Aorta (tissue), 5 donors: Measurements from ENCODE around the gene GALNT2. TPM values are rescaled to one million over a fixed set of nuclear protein-coding genes. Genes with fewer than 3 reads are reported as not detected.
A peak's percentile ranks its signal among the peaks of the same experiment; 100 is the strongest.

Experiments used
- ATAC-seq: fragments of 200-7000 bp; cut with Tn5 transposase; one replicate; pipeline ENCODE4 v1.9.1; 2022; ENCODE audit warnings: moderate library complexity; ENCODE audit not compliant: low FRiP score
- DNase-seq, 2 donors: peaks; one replicate each; pipeline ENCODE4 v3.0.0-alpha.2; 2020
- H3K27ac ChIP-seq, 2 donors: one replicate each; pipeline ENCODE4 v1.5.1; 2013; ENCODE audit warnings: low read length in 2 of 2, mild to moderate bottlenecking in 2 of 2, moderate library complexity in 2 of 2, control low read depth in 1 of 2, inconsistent platforms in 1 of 2, low read depth in 1 of 2
- H3K27me3 ChIP-seq, 2 donors: one replicate each; pipeline ENCODE4 v1.6.1; 2013; ENCODE audit warnings: control low read depth in 1 of 2, low read length in 1 of 2, mild to moderate bottlenecking in 1 of 2, moderate library complexity in 1 of 2; ENCODE audit not compliant: insufficient read depth in 2 of 2, control insufficient read depth in 1 of 2
- H3K36me3 ChIP-seq, 2 donors: one replicate each; pipeline ENCODE4 v1.6.1; 2013; ENCODE audit warnings: control low read depth in 1 of 2, low read length in 1 of 2, mild to moderate bottlenecking in 1 of 2; ENCODE audit not compliant: insufficient read depth in 2 of 2, control insufficient read depth in 1 of 2
- H3K4me1 ChIP-seq, 2 donors: one replicate each; pipeline ENCODE4 v1.6.1; 2013; ENCODE audit warnings: low read length in 2 of 2, control low read depth in 1 of 2, mild to moderate bottlenecking in 1 of 2, moderate library complexity in 1 of 2; ENCODE audit not compliant: insufficient read depth in 2 of 2, control insufficient read depth in 1 of 2
- H3K4me3 ChIP-seq, 2 donors: one replicate each; pipeline ENCODE4 v1.5.1; 2013; ENCODE audit warnings: low read length in 2 of 2, control low read depth in 1 of 2, mild to moderate bottlenecking in 1 of 2
- H3K9me3 ChIP-seq: one replicate; pipeline ENCODE4 v1.6.1; 2013; ENCODE audit warnings: mild to moderate bottlenecking, low read length; ENCODE audit not compliant: control insufficient read depth
- WGBS, 2 donors: extraction: QIAGEN DNeasy Blood & Tissue Kit; methylation state at CpG; one replicate each; pipeline ENCODE4 v1.1.7; 2013; 5-methylcytosine and 5-hydroxymethylcytosine counted together
- intact Hi-C, 2 donors: fragments of 100-400 bp; cut with DNase I; formaldehyde crosslinking; loops; one replicate each; pipeline versions ENCODE4 v1.14.2 to v1.15.0; 2022
- polyA plus RNA-seq, 2 donors: library from polyadenylated mRNA; stranded (reverse); fragments of 200-250 nt; gene quantifications; one replicate each; pipeline ENCODE4 v1.2.3, GENCODE V29; 2013
- total RNA-seq, 2 donors: library from RNA; stranded (reverse); fragmentation: NEBNext Ultra II Directional; extraction: Animal tissue kit (Norgen Biotek cat#: 25700); gene quantifications; one replicate each; pipeline ENCODE4 v1.2.1, GENCODE V29; 2021
- donor health status: healthy with polysubstance abuse.
- donor health status: Bipolar disorder and iron deficiency.
- donor health status: DM: no; HTN: no; CAD: no.
- donor health status: DM: no; HTN: no; CAD: no.
- donor health status: DM: yes; HTN: yes; CAD: no.

The GALNT2 gene
- total and polyA plus RNA-seq, 4 donors: 29.1 to 116 (median 105) TPM

- Histone ChIP-seq H3K4me1 (peaks cover 8 to 15% of the 10 kb centered on the region in 2 donors), H3K27me3 (no peaks in the 10 kb centered on the region), H3K9me3 (no peaks in the 10 kb centered on the region), H3K36me3 (peaks cover 0 to under 1% of the 10 kb centered on the region in 2 donors), H3K27ac (peak overlapping the region in 1 of 2 donors; percentile 99), H3K4me3 (no peak overlapping the region)
- ATAC-seq: peak; percentile 36
- 41 to 49% methylated on average over 10 of the region's 10 CpGs for WGBS, 2 donors
- intact Hi-C loops: loop anchor here (2.0 to 10.0 kb wide), 4 partner anchors 21 to 111 kb away; partner anchors contain the start of gene GALNT2 (in 1 of the 2)
- no peak for DNase-seq
These were observed 39.0 kb downstream of the GALNT2 start for GRCh38 chr1:230105754-230106625.

DNA sequence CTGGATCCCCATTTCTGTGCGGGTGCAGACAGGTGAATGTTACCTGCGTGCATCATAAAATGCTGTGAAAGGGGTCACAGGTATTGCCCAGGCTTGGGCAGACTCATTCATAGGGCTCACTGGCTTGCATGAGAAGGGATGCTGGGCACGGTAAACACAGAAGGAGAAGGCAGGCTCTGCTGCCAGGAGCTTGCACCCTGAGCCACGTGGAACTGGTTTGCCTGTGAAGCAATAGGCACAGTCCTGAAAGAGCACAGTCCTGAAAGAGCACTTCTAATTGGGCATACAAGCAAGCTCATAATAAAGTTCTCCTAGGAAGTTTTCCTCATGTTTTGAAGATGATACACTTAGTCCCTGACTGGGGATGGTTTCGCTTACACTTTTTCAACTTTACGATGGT, 40.9 kb downstream of the GALNT2 start:
- 63 to 64% methylated on average over 6 of the region's 6 CpGs for WGBS, 2 donors
- H3K4me1 ChIP-seq: peaks cover 5 to 8% of the 10 kb centered on the region in 2 donors
- intact Hi-C loops: loop anchor here (5.0 to 10.0 kb wide), 3 partner anchors 41 to 109 kb away; partner anchors contain the start of gene GALNT2 (in 1 of the 2)
- H3K27me3 ChIP-seq: no peaks in the 10 kb centered on the region
- H3K36me3 ChIP-seq: peaks cover 0 to 1% of the 10 kb centered on the region in 2 donors
- ATAC-seq: no peak
- no peak for DNase-seq
- no peak overlapping the region for H3K4me3 ChIP-seq
- no peak overlapping the region for H3K27ac ChIP-seq
- no peaks in the 10 kb centered on the region for H3K9me3 ChIP-seq

- no peak overlapping the region for H3K27ac ChIP-seq
- no peaks in the 10 kb centered on the region for H3K9me3 ChIP-seq
- H3K36me3 ChIP-seq: peaks cover 0 to 1% of the 10 kb centered on the region in 2 donors
- no peaks in the 10 kb centered on the region for H3K27me3 ChIP-seq
- intact Hi-C loops: loop anchor here (5.0 to 10.0 kb wide), 3 partner anchors 41 to 109 kb away; partner anchors contain the start of gene GALNT2 (in 1 of the 2)
- ATAC-seq: no peak
- DNase-seq: no peak
- H3K4me3 ChIP-seq: no peak overlapping the region
- peaks cover 5 to 8% of the 10 kb centered on the region in 2 donors for H3K4me1 ChIP-seq
- WGBS, 2 donors: 81 to 87% methylated on average over 12 of the region's 12 CpGs
These were observed 41.5 kb downstream of the GALNT2 start for GRCh38 chr1:230108580-230108979.

DNA sequence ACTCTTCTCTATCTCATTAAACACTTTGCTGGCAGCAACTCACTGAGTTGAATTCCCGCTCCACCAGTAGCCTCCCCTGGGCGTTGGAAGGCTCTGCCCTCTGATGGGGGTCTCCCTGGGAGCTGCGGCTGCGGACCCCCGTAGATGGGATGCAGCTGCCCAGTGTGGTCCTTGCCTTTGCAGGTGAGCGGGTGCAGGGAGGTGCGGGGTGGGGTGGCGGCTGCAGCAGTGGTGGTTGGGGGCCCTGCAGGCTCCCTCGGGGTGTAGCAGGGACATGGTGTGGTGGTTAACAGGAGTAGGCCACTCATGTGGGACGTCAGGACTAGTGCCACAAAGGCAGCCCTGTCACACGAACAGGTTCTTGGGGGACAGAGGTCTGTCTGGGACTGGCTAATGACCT, 42.0 kb downstream of the GALNT2 start:
- Histone ChIP-seq H3K4me1 (peaks cover 5 to 8% of the 10 kb centered on the region in 2 donors), H3K27ac (no peak overlapping the region), H3K36me3 (peaks cover 0 to 1% of the 10 kb centered on the region in 2 donors), H3K27me3 (no peaks in the 10 kb centered on the region), H3K9me3 (no peaks in the 10 kb centered on the region), H3K4me3 (no peak overlapping the region)
- DNase-seq: no peak
- 81 to 87% methylated on average over 11 of the region's 11 CpGs for WGBS, 2 donors
- no peak for ATAC-seq
- intact Hi-C loops: loop anchor here (5.0 to 10.0 kb wide), 3 partner anchors 42 to 108 kb away; partner anchors contain the start of gene GALNT2 (in 1 of the 2)

- intact Hi-C loops: loop anchor here (5.0 to 10.0 kb wide), 3 partner anchors 43 to 107 kb away; partner anchors contain the start of gene GALNT2 (in 1 of the 2)
- peaks cover 0 to 1% of the 10 kb centered on the region in 2 donors for H3K36me3 ChIP-seq
- DNase-seq (no peak), ATAC-seq (no peak)
- no peak overlapping the region for H3K4me3 ChIP-seq
- H3K27me3 ChIP-seq: no peaks in the 10 kb centered on the region
- peaks cover 5 to 6% of the 10 kb centered on the region in 2 donors for H3K4me1 ChIP-seq
- peak overlapping the region in 1 of 2 donors; percentile 14 for H3K27ac ChIP-seq
- 50 to 53% methylated on average over 11 of the region's 11 CpGs for WGBS, 2 donors
- no peaks in the 10 kb centered on the region for H3K9me3 ChIP-seq
These were observed 43.0 kb downstream of the GALNT2 start for GRCh38 chr1:230109895-230110667.

GRCh38 chr1:230110971-230111370, 43.9 kb downstream of the GALNT2 start:
- Histone ChIP-seq H3K4me1 (peaks cover 0 to 5% of the 10 kb centered on the region in 2 donors), H3K4me3 (no peak overlapping the region), H3K27ac (no peak overlapping the region), H3K36me3 (peaks cover 0 to 1% of the 10 kb centered on the region in 2 donors), H3K27me3 (no peaks in the 10 kb centered on the region), H3K9me3 (no peaks in the 10 kb centered on the region)
- 80 to 81% methylated on average over 8 of the region's 8 CpGs for WGBS, 2 donors
- intact Hi-C loops: no loop called here
- DNase-seq (no peak), ATAC-seq (no peak)

DNA sequence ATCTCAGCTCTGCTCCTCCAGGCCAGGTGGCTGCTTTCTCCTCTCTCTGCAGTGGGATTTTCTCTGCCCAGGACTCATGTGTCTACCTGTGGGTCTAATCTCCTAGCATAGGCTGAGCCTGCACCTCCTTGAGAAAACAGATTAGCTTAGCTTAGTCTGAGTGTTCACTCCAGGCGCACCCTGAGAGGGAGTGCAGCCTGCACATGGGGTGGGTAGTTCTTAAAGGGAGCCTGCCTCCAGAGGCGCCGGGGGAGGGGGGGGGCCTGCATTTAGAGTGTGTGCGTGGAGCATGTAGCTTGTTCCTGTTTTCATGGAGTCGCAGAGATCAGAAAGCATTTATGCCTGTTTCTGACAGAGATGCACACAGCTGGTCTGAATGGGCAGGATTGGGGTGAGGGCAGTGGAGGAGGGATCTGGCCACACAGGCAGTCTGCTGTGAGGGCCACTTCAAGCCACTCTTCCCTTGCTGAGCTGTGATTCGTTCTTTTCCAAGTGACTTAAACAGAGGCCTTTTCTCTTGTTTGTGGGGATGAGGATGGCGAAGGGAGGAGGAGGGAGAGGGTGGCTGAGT, 45.2 kb downstream of the GALNT2 start:
- peak overlapping the region in 1 of 2 donors; percentile 20 for H3K27ac ChIP-seq
- H3K4me1 ChIP-seq: peaks cover 0 to 4% of the 10 kb centered on the region in 2 donors
- no peak overlapping the region for H3K4me3 ChIP-seq
- intact Hi-C loops: no loop called here
- 16 to 17% methylated on average over 7 of the region's 7 CpGs for WGBS, 2 donors
- no peaks in the 10 kb centered on the region for H3K9me3 ChIP-seq
- peaks cover 0 to 1% of the 10 kb centered on the region in 2 donors for H3K36me3 ChIP-seq
- DNase-seq: no peak
- H3K27me3 ChIP-seq: no peaks in the 10 kb centered on the region
- no peak for ATAC-seq

GRCh38 chr1:230112782-230113181, 45.7 kb downstream of the GALNT2 start:
- Histone ChIP-seq H3K4me3 (no peak overlapping the region), H3K27ac (peak overlapping the region in 1 of 2 donors; percentile 66), H3K36me3 (peaks cover 0 to 1% of the 10 kb centered on the region in 2 donors), H3K9me3 (no peaks in the 10 kb centered on the region), H3K4me1 (peaks cover 0 to 4% of the 10 kb centered on the region in 2 donors), H3K27me3 (no peaks in the 10 kb centered on the region)
- DNase-seq (no peak), ATAC-seq (no peak)
- intact Hi-C loops: no loop called here
- 43 to 46% methylated on average over 5 of the region's 5 CpGs for WGBS, 2 donors
